Measurements from ENCODE around the gene PIK3R1.
"Not testable (repeated sequence)": the region's sequence is repeated elsewhere in the genome, so short reads cannot be mapped to it uniquely, and the experiment has no call there.

PIK3R1 gene

DNA sequence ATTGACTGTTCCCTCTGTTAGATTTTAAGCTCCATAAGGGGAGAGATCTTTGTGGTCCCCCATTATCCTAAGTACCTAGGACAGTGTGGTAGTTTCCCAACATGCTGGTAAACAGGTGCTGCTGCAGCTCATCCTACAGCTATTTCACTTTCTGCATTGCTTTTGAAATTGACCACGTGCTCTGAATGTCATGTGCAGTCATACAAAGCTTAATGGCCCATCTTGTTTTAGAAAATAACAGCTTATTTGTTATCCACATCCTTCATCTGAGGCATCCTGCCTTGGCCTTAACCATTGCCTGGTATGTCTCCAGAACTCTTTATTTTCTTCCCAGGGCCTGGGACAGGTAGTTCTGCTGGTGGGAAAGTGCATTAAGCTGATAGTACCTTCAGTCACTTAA, 14.7 kb downstream of the PIK3R1 start:
- no peak for DNase-seq (ENCODE audit: extremely low read depth, low read depth)
- TF ChIP-seq CTCF (IDR thresholded peaks at IDR 0.05; ENCODE audit: low read depth, low read length, missing control alignments) = no peak
- H3K4me3 ChIP-seq (replicated peaks; ENCODE audit: low read depth, low read length) = no peak overlapping the region

GRCh38 chr5:68231414-68232076, 16.0 kb downstream of the PIK3R1 start:
- no peak overlapping the region for H3K4me3 ChIP-seq (replicated peaks; ENCODE audit: low read depth, low read length)
- no peak for TF ChIP-seq CTCF (IDR thresholded peaks at IDR 0.05; ENCODE audit: low read depth, low read length, missing control alignments)

DNA sequence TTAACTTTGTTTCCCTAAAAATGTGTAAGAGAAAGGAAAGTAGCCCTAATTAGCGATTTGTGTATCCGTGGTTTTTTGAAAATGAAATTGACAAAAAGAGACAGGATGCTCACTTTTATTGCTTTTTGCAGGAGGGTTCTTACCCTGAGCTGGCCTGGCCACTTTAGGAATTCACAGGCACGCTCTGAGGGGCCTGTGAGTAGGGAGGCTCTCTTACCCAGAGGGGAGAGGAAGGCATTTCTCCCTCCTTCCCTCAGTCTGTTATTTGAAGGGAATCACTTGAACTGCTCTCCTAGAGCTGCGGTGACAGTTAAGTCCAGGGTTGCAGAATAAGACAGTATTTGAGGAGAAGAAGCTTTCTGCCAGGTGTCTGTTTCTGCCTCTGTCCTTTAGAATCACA, 16.7 kb downstream of the PIK3R1 start:
- TF ChIP-seq CTCF (IDR thresholded peaks at IDR 0.05; ENCODE audit: low read depth, low read length, missing control alignments) = no peak

More at GRCh38 chr5:68231414-68232076, 16.0 kb downstream of the PIK3R1 start:
- no peak for DNase-seq (ENCODE audit: extremely low read depth, low read depth)

GRCh38 chr5:68233075-68233474, 17.5 kb downstream of the PIK3R1 start:
- DNase-seq (ENCODE audit: extremely low read depth, low read depth) = no peak
- H3K4me3 ChIP-seq (replicated peaks; ENCODE audit: low read depth, low read length) = no peak overlapping the region
- no peak for TF ChIP-seq CTCF (IDR thresholded peaks at IDR 0.05; ENCODE audit: low read depth, low read length, missing control alignments)

More for the DNA sequence above, 16.7 kb downstream of the PIK3R1 start:
- no peak for DNase-seq (ENCODE audit: extremely low read depth, low read depth)
- H3K4me3 ChIP-seq (replicated peaks; ENCODE audit: low read depth, low read length) = no peak overlapping the region

DNA sequence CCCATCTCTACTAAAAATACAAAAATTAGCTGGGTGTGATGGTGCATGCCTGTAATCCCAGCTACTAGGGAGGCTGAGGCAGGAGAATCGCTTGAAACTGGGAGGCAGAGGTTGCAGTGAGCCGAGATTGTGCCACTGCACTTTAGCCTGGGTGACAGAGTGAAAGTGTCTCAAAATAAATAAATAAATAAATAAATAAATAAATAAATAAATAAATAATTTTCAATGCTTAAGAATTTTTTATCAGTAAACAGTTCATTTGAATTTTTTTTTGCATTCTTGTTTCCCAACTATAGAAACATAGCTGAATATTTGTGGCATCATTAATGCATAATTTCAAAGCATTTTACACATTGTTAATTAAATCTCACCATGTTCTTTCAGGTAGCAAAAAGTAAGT, 19.7 kb downstream of the PIK3R1 start:
- not testable (repeated sequence) for H3K4me3 ChIP-seq (replicated peaks; ENCODE audit: low read depth, low read length); DNase-seq (ENCODE audit: extremely low read depth, low read depth)

DNA sequence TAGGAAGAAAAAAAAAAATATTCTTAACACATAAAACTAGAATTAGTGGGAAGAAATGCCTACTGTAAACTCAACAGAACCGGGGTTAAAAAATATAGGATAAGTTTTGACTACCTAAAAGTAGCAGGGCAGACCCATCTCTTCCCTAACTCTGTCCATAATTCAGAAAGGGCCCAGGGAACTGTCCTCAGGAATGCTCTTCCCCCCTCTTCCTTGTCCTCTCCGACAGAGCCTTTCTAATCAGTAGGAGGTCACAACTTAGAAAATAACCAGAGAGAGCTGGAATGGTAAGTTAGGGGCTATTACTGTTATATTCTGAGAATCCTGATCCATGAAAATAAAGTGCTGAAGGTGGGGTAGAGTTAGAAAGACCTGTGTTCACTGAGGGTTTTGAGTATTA, 22.2 kb downstream of the PIK3R1 start:
- H3K4me3 ChIP-seq (replicated peaks; ENCODE audit: low read depth, low read length) = no peak overlapping the region
- no peak for DNase-seq (ENCODE audit: extremely low read depth, low read depth)
- TF ChIP-seq CTCF (IDR thresholded peaks at IDR 0.05; ENCODE audit: low read depth, low read length, missing control alignments) = no peak

GRCh38 chr5:68239487-68239886, 23.9 kb downstream of the PIK3R1 start:
- no peak overlapping the region for H3K4me3 ChIP-seq (replicated peaks; ENCODE audit: low read depth, low read length)
- no peak for TF ChIP-seq CTCF (IDR thresholded peaks at IDR 0.05; ENCODE audit: low read depth, low read length, missing control alignments)
- DNase-seq (ENCODE audit: extremely low read depth, low read depth) = peak; percentile 52
